H1 (cell line): ENCODE measurements around the gene TCF7. TPM values are rescaled to one million over a fixed set of nuclear protein-coding genes. Genes with fewer than 3 reads are reported as not detected.

Source experiments
- CTCF ChIA-PET: fragments of 300-600 bp; sonication (Branson Sonifier 250); formaldehyde crosslinking; loops from one replicate; lab custom pipeline; 2021; ENCODE audit not compliant: partially characterized antibody; lab: Charles Lee
- POLR2A ChIA-PET: fragments of 300-600 bp; sonication (Branson Sonifier 250); formaldehyde crosslinking; loops from one replicate; lab custom pipeline; 2021; ENCODE audit warnings: inconsistent platforms; ENCODE audit not compliant: partially characterized antibody; lab: Charles Lee
- DNase-seq, 2 experiments: peaks; one replicate each; pipeline versions ENCODE4 v3.0.0 to v3.0.0-alpha.2; 2010 to 2022; ENCODE audit warnings: low spot score in 2 of 2, low read depth in 1 of 2, mixed read lengths in 1 of 2
- FAIRE-seq: peaks from 2 replicates; lab custom pipeline; 2011; peaks lifted over from hg19 to GRCh38; lab: Jason Lieb, UNC
- H2AFZ ChIP-seq: 2 replicates; pipeline ENCODE4 v1.8.1; 2012; ENCODE audit warnings: low read length, inconsistent platforms
- H2AK5ac ChIP-seq: 2 replicates; pipeline ENCODE4 v1.6.1; 2013; ENCODE audit warnings: low read depth, low read length
- H2BK120ac ChIP-seq: replicated peaks from 2 replicates; pipeline ENCODE3; 2013; ENCODE audit warnings: low read depth, low read length, inconsistent platforms
- H2BK12ac ChIP-seq: 2 replicates; pipeline ENCODE4 v1.6.1; 2013; ENCODE audit warnings: low read depth, low read length
- H2BK15ac ChIP-seq: 2 replicates; pipeline ENCODE4 v1.6.1; 2013; ENCODE audit warnings: low read length
- H2BK20ac ChIP-seq: 2 replicates; pipeline ENCODE4 v1.6.1; 2013; ENCODE audit warnings: low read length
- H2BK5ac ChIP-seq: 2 replicates; pipeline ENCODE4 v1.6.1; 2013; ENCODE audit warnings: low read depth, low read length
- H3K14ac ChIP-seq: 2 replicates; pipeline ENCODE4 v1.6.1; 2013; ENCODE audit warnings: inconsistent platforms; ENCODE audit not compliant: insufficient read length
- H3K18ac ChIP-seq: 2 replicates; pipeline ENCODE4 v1.6.1; 2013; ENCODE audit warnings: low read length; ENCODE audit errors: extremely low read depth
- H3K23ac ChIP-seq: 2 replicates; pipeline ENCODE4 v1.6.1; 2013; ENCODE audit warnings: inconsistent platforms; ENCODE audit not compliant: insufficient read length
- H3K23me2 ChIP-seq: 2 replicates; pipeline ENCODE4 v1.6.1; 2013; ENCODE audit warnings: low read depth, low read length
- H3K27ac ChIP-seq: 2 replicates; pipeline ENCODE4 v1.6.1; 2011; ENCODE audit warnings: low read depth, low read length, inconsistent platforms
- H3K27me3 ChIP-seq, 4 experiments: replicated peaks in 1 of 4; 1 replicate in 1 of 4; 2 replicates in 3 of 4; pipeline versions ENCODE4 v1.6.1 to v1.8.1; 2011 to 2013; ENCODE audit warnings: low read length in 3 of 4, mild to moderate bottlenecking in 3 of 4, inconsistent platforms in 2 of 4, mixed read lengths in 2 of 4, moderate library complexity in 1 of 4; ENCODE audit not compliant: control insufficient read depth in 3 of 4, insufficient read depth in 3 of 4; ENCODE audit errors: extremely low read depth in 1 of 4
- H3K36me3 ChIP-seq, 4 experiments: 2 replicates each; pipeline versions ENCODE4 v1.6.1 to v1.8.1; 2011 to 2013; ENCODE audit warnings: mild to moderate bottlenecking in 4 of 4, low read length in 3 of 4, moderate library complexity in 2 of 4, control low read depth in 1 of 4, inconsistent platforms in 1 of 4; ENCODE audit not compliant: insufficient read depth in 4 of 4, control insufficient read depth in 2 of 4
- H3K4ac ChIP-seq: replicated peaks from 2 replicates; pipeline ENCODE3; 2013; ENCODE audit warnings: low read length, low read depth, mixed read lengths, inconsistent platforms; ENCODE audit not compliant: insufficient read length
- H3K4me1 ChIP-seq, 4 experiments: replicated peaks in 1 of 4; 1 replicate in 1 of 4; 2 replicates in 3 of 4; pipeline versions ENCODE4 v1.6.1 to v1.8.1; 2011 to 2013; ENCODE audit warnings: low read length in 3 of 4, inconsistent platforms in 2 of 4, mixed read lengths in 1 of 4; ENCODE audit not compliant: insufficient read depth in 4 of 4, control insufficient read depth in 3 of 4
- H3K4me2 ChIP-seq, 2 experiments: 2 replicates each; pipeline versions ENCODE4 v1.6.1 to v1.8.1; 2011 to 2013; ENCODE audit warnings: low read depth in 2 of 2, low read length in 2 of 2, control low read depth in 1 of 2, inconsistent platforms in 1 of 2, mild to moderate bottlenecking in 1 of 2; ENCODE audit not compliant: insufficient read depth in 1 of 2
- H3K4me3 ChIP-seq, 4 experiments: fragments of 200-600, 300-600 bp in 1 of 4; sonication (generic), shearing (Covaris generic), sonication (Bioruptor Twin) in 1 of 4; 2 replicates each; pipeline versions ENCODE4 v1.5.1 to v1.8.1; 2011 to 2016; ENCODE audit warnings: low read length in 4 of 4, low read depth in 3 of 4, control low read depth in 2 of 4, inconsistent platforms in 2 of 4, mild to moderate bottlenecking in 2 of 4, mixed read lengths in 1 of 4, moderate library complexity in 1 of 4; ENCODE audit not compliant: insufficient read depth in 2 of 4; ENCODE audit errors: extremely low read depth in 1 of 4
- H3K56ac ChIP-seq: replicated peaks from 2 replicates; pipeline ENCODE3; 2013; ENCODE audit warnings: low read depth, mild to moderate bottlenecking, mixed read lengths, low read length, inconsistent platforms; ENCODE audit not compliant: insufficient read length
- H3K79me1 ChIP-seq: 2 replicates; pipeline ENCODE4 v1.6.1; 2013; ENCODE audit warnings: low read depth, low read length, control low read depth
- H3K79me2 ChIP-seq, 2 experiments: 2 replicates each; pipeline versions ENCODE4 v1.6.1 to v1.8.1; 2012 to 2013; ENCODE audit warnings: low read length in 2 of 2, mild to moderate bottlenecking in 2 of 2, inconsistent platforms in 1 of 2; ENCODE audit not compliant: insufficient read depth in 2 of 2, control insufficient read depth in 1 of 2
- H3K9ac ChIP-seq, 4 experiments: replicated peaks in 1 of 4; 1 replicate in 1 of 4; 2 replicates in 3 of 4; pipeline versions ENCODE4 v1.6.1 to v1.8.1; 2011 to 2013; ENCODE audit warnings: low read depth in 3 of 4, low read length in 3 of 4, control low read depth in 2 of 4, mild to moderate bottlenecking in 2 of 4, moderate library complexity in 2 of 4, inconsistent platforms in 1 of 4; ENCODE audit errors: extremely low read depth in 1 of 4
- H3K9me3 ChIP-seq, 2 experiments: 2 replicates each; pipeline versions ENCODE4 v1.6.1 to v1.8.1; 2012 to 2013; ENCODE audit warnings: mild to moderate bottlenecking in 2 of 2, moderate library complexity in 2 of 2, control low read depth in 1 of 2, inconsistent platforms in 1 of 2, low read depth in 1 of 2, low read length in 1 of 2, mixed read lengths in 1 of 2; ENCODE audit not compliant: insufficient read depth in 2 of 2
- H4K20me1 ChIP-seq, 2 experiments: replicated peaks in 1 of 2; 2 replicates each; pipeline versions ENCODE3 to v1.8.1; 2011 to 2013; ENCODE audit warnings: inconsistent platforms in 2 of 2, low read length in 2 of 2, mild to moderate bottlenecking in 1 of 2; ENCODE audit not compliant: insufficient read depth in 2 of 2, control insufficient read depth in 1 of 2
- H4K5ac ChIP-seq: 2 replicates; pipeline ENCODE4 v1.6.1; 2013; ENCODE audit warnings: low read length, low read depth, mixed read lengths, inconsistent platforms; ENCODE audit not compliant: insufficient read length
- H4K8ac ChIP-seq: 2 replicates; pipeline ENCODE4 v1.8.0; 2013; ENCODE audit warnings: mild to moderate bottlenecking, moderate library complexity, low read length, inconsistent platforms; ENCODE audit not compliant: insufficient read depth; ENCODE audit errors: extremely low read depth
- H4K91ac ChIP-seq: replicated peaks from 2 replicates; pipeline ENCODE3; 2013; ENCODE audit warnings: low read length, mixed read lengths, inconsistent platforms; ENCODE audit not compliant: insufficient read length
- CHD1 ChIP-seq: IDR thresholded peaks from 2 replicates; pipeline ENCODE4 v1.6.1; 2012; ENCODE audit warnings: low read depth, low read length, improper control_type of control experiment
- CTCF ChIP-seq, 3 experiments: IDR thresholded peaks; 1 replicate in 2 of 3; 2 replicates in 1 of 3; pipeline versions ENCODE4 v1.5.1 to v1.6.1; 2011; ENCODE audit warnings: low read length in 3 of 3, mild to moderate bottlenecking in 3 of 3, inconsistent platforms in 2 of 3, low read depth in 1 of 3, moderate library complexity in 1 of 3; ENCODE audit not compliant: insufficient read depth in 1 of 3; ENCODE audit errors: control extremely low read depth in 1 of 3
- GABPA ChIP-seq: IDR thresholded peaks from 2 replicates; pipeline ENCODE4 v1.6.1; 2011; ENCODE audit warnings: mild to moderate bottlenecking, low read length, moderate library complexity, borderline replicate concordance; ENCODE audit not compliant: insufficient read depth
- KDM5A ChIP-seq: fragments of 200-600 bp; IDR thresholded peaks from 2 replicates; pipeline ENCODE4 v1.7.1; 2012; ENCODE audit warnings: mild to moderate bottlenecking, low read length, inconsistent platforms, mixed read lengths
- PHF8 ChIP-seq: fragments of 200-600 bp; sonication (generic); conservative IDR thresholded peaks from 2 replicates; pipeline ENCODE4 v1.7.1; 2012; ENCODE audit warnings: low read depth, mild to moderate bottlenecking, inconsistent platforms, low read length, moderate library complexity
- SIX5 ChIP-seq: IDR thresholded peaks from 2 replicates; pipeline ENCODE4 v1.6.1; 2011; ENCODE audit warnings: mild to moderate bottlenecking, low read depth, low read length
- TAF7 ChIP-seq: optimal IDR thresholded peaks from 2 replicates; pipeline ENCODE3; 2011; ENCODE audit warnings: low read depth, mild to moderate bottlenecking, inconsistent platforms, low read length, moderate library complexity, borderline replicate concordance
- ZNF274 ChIP-seq: IDR thresholded peaks from 2 replicates; pipeline ENCODE4 v1.7.0; 2012; ENCODE audit warnings: low read length, borderline replicate concordance; ENCODE audit errors: extremely low read depth
- polyA plus RNA-seq, 7 experiments: library from polyadenylated mRNA; depleted of rRNA in 3 of 7; stranded (reverse) in 5 of 7; unstranded in 2 of 7; fragments of >200 nt in 5 of 7; fragments of 200-250 nt in 2 of 7; gene quantifications; 1 replicate in 5 of 7; 2 replicates in 1 of 7; 4 replicates in 1 of 7; pipeline versions ENCODE4 v1.2.1 to v1.2.3, GENCODE V29; 2011 to 2013; ENCODE audit warnings: missing spikeins in 2 of 7, mixed read lengths in 2 of 7
- total RNA-seq: library from RNA; stranded (reverse); fragmentation: NEBNext Ultra II Directional; extraction: Animal tissue kit (Norgen Biotek cat#: 25700); gene quantifications from 2 replicates; pipeline ENCODE4 v1.2.1, GENCODE V29; 2021

The TCF7 gene
- total and polyA plus RNA-seq, 2 of the 8 experiments (the other 6 are each of a cell fraction or from before 2014, with no cell fraction given) = 4.7 to 8.5 TPM

- Histone ChIP-seq H2BK20ac (no peak overlapping the region), H3K23ac (no peak overlapping the region), H3K4ac (no peak overlapping the region), H3K4me3 (no peak overlapping the region), H4K5ac (no peak overlapping the region), H2BK5ac (peak overlapping the region; percentile 86; the same call in 1 of the 2 replicates), H3K4me1 (peaks cover 0 to 6% (median 1%) of the 10 kb centered on the region in 4 experiments; a peak in 4 of 7 replicates), H3K23me2 (no peaks in the 10 kb centered on the region), H2BK15ac (no peak overlapping the region), H2BK120ac (no peak overlapping the region), H4K91ac (peak overlapping the region; percentile 80), H3K4me2 (no peak overlapping the region), H2BK12ac (no peak overlapping the region), H2AK5ac (no peak overlapping the region), H3K18ac (peak overlapping the region; percentile 4; the same call in 1 of the 2 replicates), H3K79me1 (no peaks in the 10 kb centered on the region), H3K9ac (no peak overlapping the region), H3K79me2 (no peaks in the 10 kb centered on the region), H3K27ac (no peak overlapping the region), H2AFZ (no peak overlapping the region), H3K9me3 (no peaks in the 10 kb centered on the region), H3K27me3 (peaks cover 0 to 2% (median 0%) of the 10 kb centered on the region in 4 experiments; a peak in 1 of 7 replicates), H4K20me1 (peaks cover 0 to 2% of the 10 kb centered on the region in 2 experiments), H4K8ac (no peak overlapping the region), H3K56ac (no peak overlapping the region), H3K36me3 (no peaks in the 10 kb centered on the region), H3K14ac (no peak overlapping the region)
- ChIA-PET POLR2A (interaction anchor here (1.2 kb wide), 1 partner anchor 13 kb away, joined by 3 read pairs; no protein-coding TSS in a partner anchor), CTCF (interaction anchor here (1.1 to 3.3 kb wide), 3 partner anchors 10 to 48 kb away, joined by 3 to 18 read pairs (median 4); no protein-coding TSS in a partner anchor)
- DNase-seq = no peak
- FAIRE-seq = no peak
- no peak for TF ChIP-seq CTCF (IDR thresholded peaks at IDR 0.05; ENCODE audit: control extremely low read depth in 1 of 3, insufficient read depth in 1 of 3, low read depth in 1 of 3, low read length in 3 of 3)
- TF ChIP-seq PHF8 = no peak
- TF ChIP-seq GABPA = no peak
- TF ChIP-seq SIX5 = no peak
- no peak for TF ChIP-seq CHD1
- no peak for TF ChIP-seq KDM5A
- no peak for TF ChIP-seq TAF7
- no peak for TF ChIP-seq ZNF274
Observed at GRCh38 chr5:134088291-134088690, 26.2 kb upstream of the TCF7 start.
